ENCODE data around the gene NDUFAF2.

The NDUFAF2 gene

GRCh38 chr5:61048534-61048933 lies 103.5 kb downstream of the NDUFAF2 start:
- Histone ChIP-seq H4K20me1 (ENCODE audit: low read depth, low read length) (no peaks in the 10 kb centered on the region), H3K27me3 (ENCODE audit: low read length) (no peaks in the 10 kb centered on the region), H3K36me3 (ENCODE audit: low read length) (0 out of 2 replicates have a peak, but pooled peaks cover 5% of the 10 kb centered on the region), H3K27ac (ENCODE audit: low read depth, low read length) (no peak overlapping the region), H3K4me3 (ENCODE audit: insufficient read depth, low read length, poor library complexity, severe bottlenecking) (no peak overlapping the region), H3K9ac (ENCODE audit: low read length) (no peak overlapping the region), H3F3A (ENCODE audit: insufficient read depth) (no peaks in the 10 kb centered on the region), H3K9me3 (ENCODE audit: insufficient read depth, low read length) (peaks cover 5% of the 10 kb centered on the region; the same call in 1 of the 2 replicates), H2AFZ (ENCODE audit: low read depth, low read length, severe bottlenecking) (no peak overlapping the region), H3K4me2 (ENCODE audit: low read depth, low read length, poor library complexity, severe bottlenecking) (no peak overlapping the region), H3K79me2 (ENCODE audit: insufficient read depth, low read length) (no peaks in the 10 kb centered on the region), H3K9me2 (replicated peaks; ENCODE audit: insufficient read depth, low read length) (no peaks in the 10 kb centered on the region)
- no peak for TF ChIP-seq EZH2phosphoT487 (conservative IDR thresholded peaks at IDR 0.05; ENCODE audit: low read length)
- TF ChIP-seq, protein P1, sequence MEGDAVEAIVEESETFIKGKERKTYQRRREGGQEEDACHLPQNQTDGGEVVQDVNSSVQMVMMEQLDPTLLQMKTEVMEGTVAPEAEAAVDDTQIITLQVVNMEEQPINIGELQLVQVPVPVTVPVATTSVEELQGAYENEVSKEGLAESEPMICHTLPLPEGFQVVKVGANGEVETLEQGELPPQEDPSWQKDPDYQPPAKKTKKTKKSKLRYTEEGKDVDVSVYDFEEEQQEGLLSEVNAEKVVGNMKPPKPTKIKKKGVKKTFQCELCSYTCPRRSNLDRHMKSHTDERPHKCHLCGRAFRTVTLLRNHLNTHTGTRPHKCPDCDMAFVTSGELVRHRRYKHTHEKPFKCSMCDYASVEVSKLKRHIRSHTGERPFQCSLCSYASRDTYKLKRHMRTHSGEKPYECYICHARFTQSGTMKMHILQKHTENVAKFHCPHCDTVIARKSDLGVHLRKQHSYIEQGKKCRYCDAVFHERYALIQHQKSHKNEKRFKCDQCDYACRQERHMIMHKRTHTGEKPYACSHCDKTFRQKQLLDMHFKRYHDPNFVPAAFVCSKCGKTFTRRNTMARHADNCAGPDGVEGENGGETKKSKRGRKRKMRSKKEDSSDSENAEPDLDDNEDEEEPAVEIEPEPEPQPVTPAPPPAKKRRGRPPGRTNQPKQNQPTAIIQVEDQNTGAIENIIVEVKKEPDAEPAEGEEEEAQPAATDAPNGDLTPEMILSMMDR (IDR thresholded peaks at IDR 0.05; ENCODE audit: insufficient read depth, low read length, poor library complexity, severe bottlenecking), result no peak

DNA sequence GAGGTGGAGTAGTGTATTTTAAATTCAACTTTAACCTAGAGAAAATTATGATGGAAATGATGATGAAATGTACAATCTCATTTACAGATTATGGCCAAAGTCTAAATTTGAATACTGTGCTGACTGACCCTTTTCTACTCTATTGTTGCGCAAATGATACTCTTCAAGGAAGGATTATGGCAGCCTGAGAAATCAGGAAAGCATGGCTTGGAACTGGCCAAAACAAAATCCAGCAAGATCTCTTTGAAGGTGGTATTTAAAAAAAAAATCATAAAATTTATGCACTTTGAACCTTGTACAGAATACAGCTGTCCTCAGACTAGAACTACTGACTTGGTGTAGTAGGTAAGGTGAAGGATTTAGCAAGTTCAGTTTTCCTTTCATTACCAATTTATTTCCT lies 105.3 kb downstream of the NDUFAF2 start:
- Histone ChIP-seq H3K4me3 (ENCODE audit: insufficient read depth, low read length, poor library complexity, severe bottlenecking) (no peak overlapping the region), H3K27ac (ENCODE audit: low read depth, low read length) (no peak overlapping the region), H2AFZ (ENCODE audit: low read depth, low read length, severe bottlenecking) (no peak overlapping the region), H3K9me2 (replicated peaks; ENCODE audit: insufficient read depth, low read length) (no peaks in the 10 kb centered on the region), H3F3A (ENCODE audit: insufficient read depth) (0 out of 2 replicates have a peak, but pooled peaks cover 4% of the 10 kb centered on the region), H3K36me3 (ENCODE audit: low read length) (no peaks in the 10 kb centered on the region), H3K4me2 (ENCODE audit: low read depth, low read length, poor library complexity, severe bottlenecking) (no peak overlapping the region), H3K9me3 (ENCODE audit: insufficient read depth, low read length) (no peaks in the 10 kb centered on the region), H4K20me1 (ENCODE audit: low read depth, low read length) (no peaks in the 10 kb centered on the region), H3K79me2 (ENCODE audit: insufficient read depth, low read length) (no peaks in the 10 kb centered on the region), H3K27me3 (ENCODE audit: low read length) (no peaks in the 10 kb centered on the region), H3K9ac (ENCODE audit: low read length) (no peak overlapping the region)
- no peak for TF ChIP-seq EZH2phosphoT487 (conservative IDR thresholded peaks at IDR 0.05; ENCODE audit: low read length)
- TF ChIP-seq, protein P1 (IDR thresholded peaks at IDR 0.05; ENCODE audit: insufficient read depth, low read length, poor library complexity, severe bottlenecking), result no peak

- no peaks in the 10 kb centered on the region for H3K79me2 ChIP-seq (ENCODE audit: insufficient read depth, low read length)
- no peaks in the 10 kb centered on the region for H3K36me3 ChIP-seq (ENCODE audit: low read length)
- TF ChIP-seq EZH2phosphoT487 (conservative IDR thresholded peaks at IDR 0.05; ENCODE audit: low read length), result no peak
- TF ChIP-seq, protein P1 (IDR thresholded peaks at IDR 0.05; ENCODE audit: insufficient read depth, low read length, poor library complexity, severe bottlenecking), result no peak
- H3K4me2 ChIP-seq (ENCODE audit: low read depth, low read length, poor library complexity, severe bottlenecking), result no peak overlapping the region
- 0 out of 2 replicates have a peak, but pooled peaks cover 4% of the 10 kb centered on the region for H3F3A ChIP-seq (ENCODE audit: insufficient read depth)
- no peak overlapping the region for H3K9ac ChIP-seq (ENCODE audit: low read length)
- no peaks in the 10 kb centered on the region for H3K27me3 ChIP-seq (ENCODE audit: low read length)
- no peak overlapping the region for H3K4me3 ChIP-seq (ENCODE audit: insufficient read depth, low read length, poor library complexity, severe bottlenecking)
- no peak overlapping the region for H3K27ac ChIP-seq (ENCODE audit: low read depth, low read length)
- no peaks in the 10 kb centered on the region for H4K20me1 ChIP-seq (ENCODE audit: low read depth, low read length)
- no peaks in the 10 kb centered on the region for H3K9me2 ChIP-seq (replicated peaks; ENCODE audit: insufficient read depth, low read length)
- H3K9me3 ChIP-seq (ENCODE audit: insufficient read depth, low read length), result no peaks in the 10 kb centered on the region
- no peak overlapping the region for H2AFZ ChIP-seq (ENCODE audit: low read depth, low read length, severe bottlenecking)
Measured at GRCh38 chr5:61051267-61051666, 106.3 kb downstream of the NDUFAF2 start.

Measured in SU-DHL-6 (cell line).